ENCODE measurements around the gene CASZ1.

Gene CASZ1

GRCh38 chr1:10685808-10686403, 110.5 kb downstream of the CASZ1 start:
- DNase-seq (ENCODE audit: low read depth), result peak; percentile 88

- no peak for DNase-seq (ENCODE audit: low read depth)
Measured at GRCh38 chr1:10685196-10685807, 111.1 kb downstream of the CASZ1 start.

- DNase-seq (ENCODE audit: low read depth), result no peak
Measured at GRCh38 chr1:10684221-10684620, 112.2 kb downstream of the CASZ1 start.

GRCh38 chr1:10682449-10683309, 113.8 kb downstream of the CASZ1 start:
- DNase-seq (ENCODE audit: low read depth), result no peak

GRCh38 chr1:10682108-10682445, 114.4 kb downstream of the CASZ1 start:
- DNase-seq (ENCODE audit: low read depth), result no peak

GRCh38 chr1:10681296-10682107, 114.9 kb downstream of the CASZ1 start:
- no peak for DNase-seq (ENCODE audit: low read depth)

- no peak for DNase-seq (ENCODE audit: low read depth)
Measured at GRCh38 chr1:10680487-10680886, 116.0 kb downstream of the CASZ1 start.

- peak; percentile 77 for DNase-seq (ENCODE audit: low read depth)
Measured at GRCh38 chr1:10679496-10680220, 116.8 kb downstream of the CASZ1 start.

GRCh38 chr1:10678852-10679251, 117.6 kb downstream of the CASZ1 start:
- no peak for DNase-seq (ENCODE audit: low read depth)

GRCh38 chr1:10678402-10678801, 118.0 kb downstream of the CASZ1 start:
- DNase-seq (ENCODE audit: low read depth), result no peak

- no peak for DNase-seq (ENCODE audit: low read depth)
Measured at GRCh38 chr1:10677491-10678391, 118.7 kb downstream of the CASZ1 start.

GRCh38 chr1:10676963-10677362, 119.5 kb downstream of the CASZ1 start:
- no peak for DNase-seq (ENCODE audit: low read depth)

GRCh38 chr1:10675813-10676212, 120.6 kb downstream of the CASZ1 start:
- no peak for DNase-seq (ENCODE audit: low read depth)

- DNase-seq (ENCODE audit: low read depth), result no peak
Measured at GRCh38 chr1:10674700-10675609, 121.5 kb downstream of the CASZ1 start.

GRCh38 chr1:10674222-10674621, 122.2 kb downstream of the CASZ1 start:
- DNase-seq (ENCODE audit: low read depth), result no peak

- no peak for DNase-seq (ENCODE audit: low read depth)
Measured at GRCh38 chr1:10673109-10673711, 123.2 kb downstream of the CASZ1 start.

- DNase-seq (ENCODE audit: low read depth), result no peak
Measured at GRCh38 chr1:10672343-10673050, 123.9 kb downstream of the CASZ1 start.

- no peak for DNase-seq (ENCODE audit: low read depth)
Measured at GRCh38 chr1:10671622-10672342, 124.7 kb downstream of the CASZ1 start.

All from amniotic epithelial cell (primary cell).